GM18498 (cell line): ENCODE data around the gene DMAC2.
"Not testable (repeated sequence)": the region's sequence is repeated elsewhere in the genome, so short reads cannot be mapped to it uniquely, and the experiment has no call there.

ENCODE experiments used
- ATAC-seq: cut with Tn5 transposase; IDR thresholded peaks from one replicate; pipeline ENCODE4 v1.9.1; 2021; ENCODE audit warnings: mild to moderate bottlenecking, moderate library complexity; ENCODE audit not compliant: unreplicated experiment

DMAC2 gene

GRCh38 chr19:41402010-41402409 lies 37.7 kb downstream of the DMAC2 start:
- ATAC-seq: no peak

- no peak for ATAC-seq
Observed at GRCh38 chr19:41401483-41401882, 38.2 kb downstream of the DMAC2 start.

DNA sequence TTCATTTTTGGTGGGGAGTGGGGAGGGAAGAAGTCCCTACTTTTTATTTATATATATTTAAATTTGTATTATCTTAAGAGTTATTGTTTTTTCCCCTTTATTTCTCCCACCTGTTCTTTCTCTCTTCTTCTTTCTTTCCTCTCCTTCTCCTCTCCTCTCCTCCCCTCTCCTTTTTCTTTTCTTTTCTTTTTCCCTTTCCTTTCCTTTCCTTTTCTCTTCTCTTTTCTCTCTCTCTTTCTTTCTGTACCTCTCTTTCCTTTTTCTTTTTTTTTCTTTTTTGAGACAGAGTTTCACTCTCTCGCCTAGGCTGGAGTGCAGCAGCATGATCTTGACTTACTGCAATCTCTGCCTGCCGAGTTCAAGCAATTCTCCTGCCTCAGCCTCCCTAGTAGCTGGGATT lies 40.2 kb downstream of the DMAC2 start:
- no peak for ATAC-seq

- no peak for ATAC-seq
Observed at GRCh38 chr19:41399091-41399490, 40.6 kb downstream of the DMAC2 start.

- no peak for ATAC-seq
Observed at GRCh38 chr19:41398598-41398997, 41.1 kb downstream of the DMAC2 start.

GRCh38 chr19:41398050-41398418 lies 41.7 kb downstream of the DMAC2 start:
- ATAC-seq: no peak

- peak; percentile 91 for ATAC-seq
Observed at GRCh38 chr19:41397086-41398049, 42.3 kb downstream of the DMAC2 start, which contains the start of the genes BCKDHA and EXOSC5. Gene BCKDHA (plus strand): TSS chr19:41397818. CDS start chr19:41397828, 10 bp downstream. Gene EXOSC5 (minus strand): TSS chr19:41397359. CDS start chr19:41397328, 31 bp downstream.

GRCh38 chr19:41395355-41395754 lies 44.4 kb downstream of the DMAC2 start:
- no peak for ATAC-seq

- ATAC-seq: no peak
Observed at GRCh38 chr19:41392775-41393174, 46.9 kb downstream of the DMAC2 start.

- ATAC-seq: no peak
Observed at GRCh38 chr19:41391618-41392017, 48.1 kb downstream of the DMAC2 start.

- ATAC-seq: no peak
Observed at GRCh38 chr19:41386442-41386841, 53.3 kb downstream of the DMAC2 start.

GRCh38 chr19:41384351-41384750 lies 55.4 kb downstream of the DMAC2 start:
- ATAC-seq: no peak

DNA sequence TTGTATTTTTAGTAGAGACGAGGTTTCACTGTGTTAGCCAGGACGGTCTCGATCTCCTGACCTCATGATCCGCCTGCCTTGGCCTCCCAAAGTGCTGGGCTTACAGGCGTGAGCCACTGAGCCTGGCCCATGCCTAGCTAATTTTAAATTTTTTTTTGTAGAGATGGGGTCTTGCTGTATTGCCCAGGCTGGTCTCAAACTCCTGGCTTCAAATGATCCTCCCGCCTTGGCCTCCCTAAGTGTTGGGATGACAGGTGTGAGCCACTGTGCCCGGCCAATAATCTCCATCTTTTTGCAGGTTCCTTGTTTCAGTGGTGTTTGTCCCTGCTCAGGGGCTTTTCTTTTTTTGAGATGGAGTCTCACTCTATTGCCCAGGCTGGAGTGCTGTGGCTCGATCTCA lies 58.2 kb downstream of the DMAC2 start:
- not testable (repeated sequence) for ATAC-seq
